HUDEP-2 (cell line): ENCODE data around the gene NTNG1.
"Not testable (repeated sequence)": the region's sequence is repeated elsewhere in the genome, so short reads cannot be mapped to it uniquely, and the experiment has no call there.

Source experiments
- DNase-seq, 76 experiments: peaks; one replicate each; lab custom pipeline; 2025; ENCODE audit not compliant: unreplicated experiment in 76 of 76; lab: John Stamatoyannopoulos, UW

Gene NTNG1

GRCh38 chr1:107140703-107141490 is at the start of gene NTNG1:
Gene NTNG1, plus strand, starts transcription at chr1:107141039.
- DNase-seq, result no peak

DNA sequence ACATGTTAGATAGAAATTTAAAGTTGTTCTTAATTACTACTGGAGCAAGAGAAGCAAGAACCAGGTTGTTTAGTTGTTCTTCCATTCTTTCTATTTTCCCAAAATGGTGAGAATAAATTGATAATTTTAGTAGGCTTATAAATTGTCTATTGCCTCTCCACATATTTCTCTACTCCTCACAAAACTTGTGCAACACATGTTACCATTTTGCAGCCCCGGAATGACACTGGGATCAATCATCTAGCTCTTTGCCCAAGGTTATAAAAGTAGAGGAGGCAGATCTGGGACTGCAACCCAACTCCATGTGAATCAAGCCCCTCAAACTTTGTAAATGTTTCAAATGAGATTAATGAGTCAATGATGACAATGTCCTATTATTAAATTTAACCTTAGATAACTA is 49.4 kb upstream of the NTNG1 start:
- no peak for DNase-seq

GRCh38 chr1:107093395-107093794 is 47.4 kb upstream of the NTNG1 start:
- not testable (repeated sequence) for DNase-seq

GRCh38 chr1:107095647-107096046 is 45.2 kb upstream of the NTNG1 start:
- no peak for DNase-seq

- no peak for DNase-seq
Measured at GRCh38 chr1:107096690-107097089, 44.1 kb upstream of the NTNG1 start.

DNA sequence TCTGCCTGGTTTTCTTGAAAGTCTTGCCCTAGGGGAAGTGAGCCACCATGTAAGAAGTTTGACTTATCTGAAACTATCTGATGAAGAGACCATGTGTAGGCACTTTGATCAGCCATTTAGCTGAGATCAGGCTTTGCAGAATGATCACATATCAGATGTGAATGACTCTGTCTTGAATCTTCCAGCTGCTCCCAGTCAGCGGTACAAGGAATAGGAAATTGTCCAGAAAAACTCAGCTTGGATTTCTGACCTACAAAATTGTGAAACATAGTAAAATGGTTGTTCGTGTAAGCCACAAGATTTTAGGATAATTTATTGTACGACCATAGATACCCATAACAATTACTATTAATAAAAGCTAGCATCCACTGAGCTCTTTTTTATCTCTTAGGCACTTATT is 41.9 kb upstream of the NTNG1 start:
- no peak for DNase-seq

- no peak for DNase-seq
Measured at GRCh38 chr1:107100331-107100984, 40.4 kb upstream of the NTNG1 start.

GRCh38 chr1:107105914-107106313 is 34.9 kb upstream of the NTNG1 start:
- DNase-seq, result no peak

DNA sequence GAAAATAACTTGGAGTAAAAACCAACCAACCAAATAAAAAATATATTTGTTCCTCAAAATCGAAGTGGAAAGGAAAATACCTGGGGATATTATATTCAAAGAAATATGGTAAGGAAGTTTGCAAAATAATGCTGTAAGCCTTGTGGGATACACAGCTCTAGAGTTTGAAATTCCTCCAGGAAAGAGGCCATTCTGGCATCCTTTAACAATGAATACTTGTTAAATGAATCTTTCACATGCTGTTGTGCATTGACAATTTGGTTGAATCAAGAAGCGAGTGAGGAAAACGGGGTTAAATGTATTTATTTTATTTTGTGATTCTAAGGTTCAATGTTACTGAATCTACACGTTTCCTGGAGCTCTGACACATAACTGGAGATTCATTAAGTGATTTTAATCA is 30.5 kb upstream of the NTNG1 start:
- no peak for DNase-seq

- no peak for DNase-seq
Measured at GRCh38 chr1:107116306-107116790, 24.5 kb upstream of the NTNG1 start.

- no peak for DNase-seq
Measured at GRCh38 chr1:107122225-107122624, 18.6 kb upstream of the NTNG1 start.

DNA sequence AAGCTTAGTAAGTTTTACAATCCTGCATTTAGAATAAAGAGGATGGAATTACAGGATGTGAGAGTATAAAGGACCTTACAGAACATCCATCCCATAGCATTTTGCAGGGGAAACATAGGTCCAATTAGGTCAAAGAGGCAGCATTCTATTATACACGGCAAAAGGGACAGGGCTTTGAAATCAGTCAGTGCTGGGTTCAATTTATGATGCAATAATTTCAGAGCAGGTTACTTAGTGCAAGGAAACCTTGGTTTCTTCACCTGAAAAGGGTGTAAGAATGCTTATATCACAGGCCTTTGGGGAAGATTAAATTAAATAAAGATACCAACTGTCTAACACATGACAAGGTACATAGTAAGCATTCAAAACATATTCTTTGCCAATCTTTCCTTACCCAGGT is 17.1 kb upstream of the NTNG1 start:
- DNase-seq, result no peak

GRCh38 chr1:107124694-107125093 is 16.1 kb upstream of the NTNG1 start:
- no peak for DNase-seq

DNA sequence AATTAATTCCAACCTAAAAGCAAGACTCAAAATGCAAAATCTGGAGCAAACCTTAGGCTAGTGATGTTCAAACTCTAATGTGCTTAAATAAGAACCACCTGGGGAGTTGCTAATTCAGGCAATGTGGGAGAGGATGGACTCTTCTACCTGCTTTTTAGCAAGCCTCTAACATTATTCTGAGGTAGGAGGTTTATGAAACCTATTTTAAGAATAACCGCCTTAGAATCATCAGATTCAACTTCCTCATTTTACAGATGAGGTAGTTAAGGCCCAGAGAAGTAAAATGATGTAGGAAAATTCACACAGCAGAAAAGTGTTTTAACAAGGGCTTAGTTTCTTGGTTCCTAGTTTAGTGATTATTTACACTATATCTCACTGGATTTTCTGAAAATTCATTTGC is 8.6 kb upstream of the NTNG1 start:
- DNase-seq, result no peak

DNA sequence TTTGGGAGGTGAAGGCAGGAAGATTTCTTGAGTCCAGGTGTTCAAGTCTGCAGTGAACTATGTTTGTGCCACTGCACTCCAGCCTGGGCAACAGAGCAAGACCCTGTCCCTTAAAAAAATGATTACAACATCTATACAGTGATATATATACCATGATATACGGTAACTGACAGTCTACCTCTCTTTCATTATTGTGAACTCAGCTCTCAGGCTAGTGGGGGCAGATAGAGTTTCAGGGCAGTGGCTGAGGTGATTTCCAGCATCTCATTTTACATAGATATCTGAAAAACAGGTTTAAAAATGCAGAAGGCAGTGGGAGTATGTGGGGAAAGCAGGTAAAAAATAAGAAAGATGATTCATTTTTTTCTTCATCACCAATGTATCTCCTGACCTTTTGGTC is 8.1 kb upstream of the NTNG1 start:
- DNase-seq, result no peak

GRCh38 chr1:107135463-107135862 is 5.4 kb upstream of the NTNG1 start:
- DNase-seq, result peak in 23 of 76 experiments; percentile 0 to 42 (median 9)

- no peak for DNase-seq
Measured at GRCh38 chr1:107138166-107138565, 2.7 kb upstream of the NTNG1 start.

- no peak for DNase-seq
Measured at GRCh38 chr1:107138767-107139445, 1.9 kb upstream of the NTNG1 start.

GRCh38 chr1:107139833-107140702 is 771 bp upstream of the NTNG1 start:
- DNase-seq, result no peak

GRCh38 chr1:107141491-107142126 is 770 bp downstream of the NTNG1 start:
- DNase-seq, result no peak
